Measurements from ENCODE around the gene CAMTA1. TPM values are rescaled to one million over a fixed set of nuclear protein-coding genes. Genes with fewer than 3 reads are reported as not detected.
A peak's percentile ranks its signal among the peaks of the same experiment; 100 is the strongest.

Gene CAMTA1
- total and polyA plus RNA-seq, 9 of the 15 experiments (the other 6 are each of a cell fraction or from before 2014, with no cell fraction given), result 43.9 to 161 (median 65.9) TPM

DNA sequence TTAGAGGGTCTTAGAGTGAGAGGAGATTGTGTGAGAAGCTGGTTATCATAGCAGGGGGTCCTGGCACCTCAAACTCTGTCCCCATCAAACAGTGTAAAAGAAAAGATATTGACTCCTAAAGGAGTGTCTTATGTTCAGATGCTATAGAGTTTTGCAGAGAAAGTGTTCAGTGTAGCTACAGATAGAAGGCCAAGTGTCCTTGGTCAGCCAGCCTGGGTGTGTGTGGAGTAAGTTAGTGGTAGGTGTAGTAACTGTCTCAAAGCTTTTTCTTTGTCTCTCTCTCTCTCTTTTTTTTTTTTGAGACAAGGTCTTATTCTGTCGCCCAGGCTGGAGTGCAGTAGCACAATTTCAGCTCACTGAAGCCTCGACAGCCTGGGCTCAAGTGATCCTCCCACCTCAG lies 17.2 kb downstream of the CAMTA1 start:
- FAIRE-seq, result no peak
- no peaks in the 10 kb centered on the region for H3K9me3 ChIP-seq (replicated peaks; ENCODE audit: control insufficient read depth, insufficient read depth, low read depth, low read length)
- H3K4me1 ChIP-seq (replicated peaks in 1 of 2; ENCODE audit: control insufficient read depth in 2 of 2, insufficient read depth in 2 of 2, low read length in 2 of 2), result peaks cover 3 to 18% of the 10 kb centered on the region in 2 experiments; a peak in 4 of 5 replicates
- H3K36me3 ChIP-seq (ENCODE audit: control insufficient read depth, insufficient read depth, low read length), result no peaks in the 10 kb centered on the region
- ATAC-seq, result peak; percentile 60
- intact Hi-C loops (cut with micrococcal nuclease), result no loop called here
- H3K4me2 ChIP-seq (ENCODE audit: insufficient read depth, low read length), result no peak overlapping the region
- BruUV-seq (replicated peaks), result no TSS peak
- peaks cover 44% of the 10 kb centered on the region; the same call in 2 of the 3 replicates for H3K79me2 ChIP-seq (ENCODE audit: control insufficient read depth, insufficient read depth, low read length)
- no peak for TF ChIP-seq KLF10 (CRISPR knock-in tag; IDR thresholded peaks at IDR 0.05)
- no peak for TF ChIP-seq ZFPM2 (CRISPR knock-in tag; IDR thresholded peaks at IDR 0.05)
- POLR2A ChIA-PET, result interaction anchor here (0.5 to 2.9 kb wide), 5 partner anchors 8 to 1205 kb away, joined by 3 to 13 read pairs (median 4); no protein-coding TSS in a partner anchor
- in situ Hi-C loops (cut with MboI), result no loop called here
- no peak overlapping the region for H3K4me3 ChIP-seq
- WGBS (ENCODE audit: insufficient coverage, low coverage, missing lambda C conversion rate), result 46% methylated on average over 2 of the region's 2 CpGs
- peaks cover 19% of the 10 kb centered on the region; the same call in 1 of the 2 replicates for H4K20me1 ChIP-seq (replicated peaks; ENCODE audit: control insufficient read depth, insufficient read depth, low read length)
- H2AFZ ChIP-seq (ENCODE audit: low read depth, low read length), result no peak overlapping the region
- DNase-seq (ENCODE audit: extremely low read depth in 1 of 4, low spot score in 3 of 4), result no peak
- CTCF ChIA-PET (ENCODE audit: low intra/inter-chr PET ratio), result no interaction called here
- no peak overlapping the region for H3K27ac ChIP-seq (ENCODE audit: extremely low read depth, low read depth, low read length)
- no peaks in the 10 kb centered on the region for H3K27me3 ChIP-seq (ENCODE audit: control insufficient read depth in 2 of 2, insufficient read depth in 2 of 2, low read length in 2 of 2)
- H3K9ac ChIP-seq (ENCODE audit: insufficient read depth in 1 of 2, low read depth in 2 of 2, low read length in 2 of 2), result no peak overlapping the region
- no peaks in the 10 kb centered on the region for H3K9me1 ChIP-seq (ENCODE audit: control insufficient read depth, insufficient read depth, low read length)

DNA sequence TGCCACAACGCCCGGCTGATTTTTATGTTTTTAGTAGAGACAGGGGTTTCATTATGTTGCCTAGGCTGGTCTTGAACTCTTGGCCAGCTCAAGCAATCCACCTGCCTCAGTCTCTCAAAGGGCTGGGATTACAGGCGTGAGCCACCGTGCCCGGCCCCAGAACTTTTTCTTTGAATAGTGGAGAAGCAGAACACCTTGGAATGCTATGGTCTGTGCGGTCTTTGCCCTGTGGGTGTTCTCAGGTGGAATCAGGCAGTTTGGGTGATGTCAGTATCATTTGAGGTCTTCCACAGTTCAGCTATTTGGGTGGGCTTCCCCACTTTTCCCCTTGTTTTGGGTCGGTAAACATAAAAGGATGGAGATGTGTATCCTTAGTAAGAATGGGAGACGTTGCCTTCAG lies 17.6 kb downstream of the CAMTA1 start:
- Histone ChIP-seq H3K27ac (ENCODE audit: extremely low read depth, low read depth, low read length) (no peak overlapping the region), H3K9me1 (ENCODE audit: control insufficient read depth, insufficient read depth, low read length) (no peaks in the 10 kb centered on the region), H4K20me1 (replicated peaks; ENCODE audit: control insufficient read depth, insufficient read depth, low read length) (peaks cover 19% of the 10 kb centered on the region; the same call in 1 of the 2 replicates), H3K4me1 (replicated peaks in 1 of 2; ENCODE audit: control insufficient read depth in 2 of 2, insufficient read depth in 2 of 2, low read length in 2 of 2) (peaks cover 3 to 18% of the 10 kb centered on the region in 2 experiments; a peak in 4 of 5 replicates), H2AFZ (ENCODE audit: low read depth, low read length) (no peak overlapping the region), H3K36me3 (ENCODE audit: control insufficient read depth, insufficient read depth, low read length) (no peaks in the 10 kb centered on the region), H3K4me2 (ENCODE audit: insufficient read depth, low read length) (no peak overlapping the region), H3K4me3 (no peak overlapping the region), H3K9me3 (replicated peaks; ENCODE audit: control insufficient read depth, insufficient read depth, low read depth, low read length) (no peaks in the 10 kb centered on the region), H3K79me2 (ENCODE audit: control insufficient read depth, insufficient read depth, low read length) (peaks cover 44% of the 10 kb centered on the region; the same call in 2 of the 3 replicates), H3K9ac (ENCODE audit: insufficient read depth in 1 of 2, low read depth in 2 of 2, low read length in 2 of 2) (no peak overlapping the region), H3K27me3 (ENCODE audit: control insufficient read depth in 2 of 2, insufficient read depth in 2 of 2, low read length in 2 of 2) (no peaks in the 10 kb centered on the region)
- intact Hi-C loops (cut with micrococcal nuclease) (no loop called here), in situ Hi-C loops (cut with MboI) (no loop called here)
- no peak for DNase-seq (ENCODE audit: extremely low read depth in 1 of 4, low spot score in 3 of 4)
- no peak for FAIRE-seq
- ChIA-PET POLR2A (interaction anchor here (0.5 to 2.9 kb wide), 6 partner anchors 8 to 1206 kb away, joined by 3 to 13 read pairs (median 4); no protein-coding TSS in a partner anchor), CTCF (ENCODE audit: low intra/inter-chr PET ratio) (no interaction called here)
- ATAC-seq, result no peak
- WGBS (ENCODE audit: insufficient coverage, low coverage, missing lambda C conversion rate), result 57% methylated on average over 8 of the region's 8 CpGs
- TF ChIP-seq, protein P1, sequence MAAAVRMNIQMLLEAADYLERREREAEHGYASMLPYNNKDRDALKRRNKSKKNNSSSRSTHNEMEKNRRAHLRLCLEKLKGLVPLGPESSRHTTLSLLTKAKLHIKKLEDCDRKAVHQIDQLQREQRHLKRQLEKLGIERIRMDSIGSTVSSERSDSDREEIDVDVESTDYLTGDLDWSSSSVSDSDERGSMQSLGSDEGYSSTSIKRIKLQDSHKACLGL (CRISPR knock-in tag; IDR thresholded peaks at IDR 0.05; ENCODE audit: borderline replicate concordance, poor library complexity, severe bottlenecking), result no peak
- no peak for TF ChIP-seq HDAC1 (IDR thresholded peaks at IDR 0.05)
- no TSS peak for BruUV-seq (replicated peaks)
